HepG2 (cell line): Measurements from ENCODE around the gene APOBEC3C.
"Not testable (repeated sequence)": the region's sequence is repeated elsewhere in the genome, so short reads cannot be mapped to it uniquely, and the experiment has no call there.

Experiments
- BCL3 ChIP-seq: sonication (generic); formaldehyde crosslinking; IDR thresholded peaks from 2 replicates; pipeline ENCODE4 v1.5.1; 2020; ENCODE audit warnings: mild to moderate bottlenecking, missing genetic modification reagents, moderate library complexity
- KLF9 ChIP-seq: IDR thresholded peaks from 2 replicates; pipeline ENCODE4 v1.6.1; 2016; ENCODE audit warnings: low read depth
- NR2C2 ChIP-seq: sonication (generic); formaldehyde crosslinking; IDR thresholded peaks from 2 replicates; pipeline ENCODE4 v1.4.0; 2020; ENCODE audit warnings: missing genetic modification reagents, mild to moderate bottlenecking, moderate library complexity, borderline replicate concordance
- RAD51 ChIP-seq: fragments of 450-650 bp; IDR thresholded peaks from 2 replicates; pipeline ENCODE4 v1.6.1; 2016; ENCODE audit warnings: borderline replicate concordance

GRCh38 chr22:39020021-39020651 lies 6.1 kb downstream of the APOBEC3C start:
- TF ChIP-seq RAD51; BCL3; NR2C2 (CRISPR knock-in tag); KLF9: not testable (repeated sequence)
